Mucosa of descending colon (tissue), 3 donors: ENCODE results near the gene NR2C1. TPM values are rescaled to one million over a fixed set of nuclear protein-coding genes. Genes with fewer than 3 reads are reported as not detected.

Experiments
- ATAC-seq: fragments of 200-7000 bp; cut with Tn5 transposase; one replicate; pipeline ENCODE4 v1.9.1; 2020; ENCODE audit warnings: mild to moderate bottlenecking, moderate library complexity
- DNase-seq, 3 donors: peaks; one replicate each; pipeline ENCODE4 v3.0.0-alpha.2; 2020
- H3K36me3 ChIP-seq: fragments of 200-600 bp; one replicate; pipeline ENCODE4 v1.8.0; 2021; ENCODE audit warnings: low read depth, mild to moderate bottlenecking
- H3K4me1 ChIP-seq: fragments of 200-600 bp; one replicate; pipeline ENCODE4 v1.8.0; 2021; ENCODE audit warnings: low read depth, mild to moderate bottlenecking
- H3K4me3 ChIP-seq: fragments of 200-600 bp; one replicate; pipeline ENCODE4 v1.8.0; 2021; ENCODE audit warnings: mild to moderate bottlenecking
- H3K9me3 ChIP-seq: fragments of 200-600 bp; one replicate; pipeline ENCODE4 v1.8.0; 2021; ENCODE audit warnings: mild to moderate bottlenecking
- CTCF ChIP-seq: fragments of 200-600 bp; IDR thresholded peaks from one replicate; pipeline ENCODE4 v1.8.0; 2022; ENCODE audit warnings: antibody characterized with exemption, mild to moderate bottlenecking
- intact Hi-C, 2 donors: fragments of 100-400 bp; cut with DNase I in 1 of 2; cut with micrococcal nuclease in 1 of 2; formaldehyde crosslinking; loops; one replicate each; pipeline versions ENCODE4 v1.11.0 to v1.11.1; 2022; cut with DNase I, micrococcal nuclease
- long read RNA-seq, 2 donors: library from polyadenylated mRNA; unstranded; transcript quantifications; one replicate each; pipeline ENCODE4 v2.0.0, GENCODE V29; 2019 to 2021
- total RNA-seq, 3 donors: library from RNA; stranded (reverse); fragmentation: NEBNext Ultra II Directional in 2 of 3; extraction: Animal tissue kit (Norgen Biotek cat#: 25700) in 2 of 3; gene quantifications; one replicate each; pipeline versions ENCODE4 v1.2.1 to v1.2.4, GENCODE V29; 2021 to 2023
- donor health status: DM: no; HTN: no; CAD: no; lungs with moderate emphysema.
- donor health status: DM: no; HTN: no; CAD: no.
- donor health status: DM: no; HTN: yes; CAD: no.

The NR2C1 gene
- 10 to 100 TPM; 27.4 to 28.5 (median 27.8) TPM for total RNA-seq
- long read RNA-seq, donor 1, full-length matches to known transcripts = 6 of 14 reads
- long read RNA-seq, donor 1, partial matches to known transcripts = 0 of 14 reads
- long read RNA-seq, donor 1, other reads (novel, unspliced or antisense) = 8 of 14 reads
- long read RNA-seq, donor 2, full-length matches to known transcripts = 3 of 7 reads
- long read RNA-seq, donor 2, partial matches to known transcripts = 0 of 7 reads
- long read RNA-seq, donor 2, other reads (novel, unspliced or antisense) = 4 of 7 reads

- Histone ChIP-seq H3K36me3 (no peaks in the 10 kb centered on the region), H3K9me3 (no peaks in the 10 kb centered on the region), H3K4me3 (peak within 1 kb of the TSS; percentile 99), H3K4me1 (no peaks in the 10 kb centered on the region)
- no peak for TF ChIP-seq CTCF
- intact Hi-C loops = no loop called here
- DNase-seq = peak; percentile 93 to 96 (median 93)
- ATAC-seq = peak; percentile 99
Measured at GRCh38 chr12:95072900-95073697, at the start of gene NR2C1. TSS of gene NR2C1 (minus strand) at chr12:95073618. CDS start at chr12:95067384, 6,234 bp downstream.

- no peak for ATAC-seq
Measured at GRCh38 chr12:95118788-95119179, 45.4 kb upstream of the NR2C1 start.

GRCh38 chr12:95118138-95118787 is 44.8 kb upstream of the NR2C1 start:
- Histone ChIP-seq H3K36me3 (no peaks in the 10 kb centered on the region), H3K4me3 (no peak overlapping the region), H3K4me1 (no peaks in the 10 kb centered on the region), H3K9me3 (no peaks in the 10 kb centered on the region)
- intact Hi-C loops = loop anchor here (5.0 kb wide), 2 partner anchors 219 to 414 kb away; no protein-coding TSS in a partner anchor
- ATAC-seq = no peak
- TF ChIP-seq CTCF = no peak
- no peak for DNase-seq

More at GRCh38 chr12:95118788-95119179, 45.4 kb upstream of the NR2C1 start:
- H3K4me3 ChIP-seq = no peak overlapping the region
- no peak for TF ChIP-seq CTCF
- no peaks in the 10 kb centered on the region for H3K4me1 ChIP-seq
- intact Hi-C loops = loop anchor here (5.0 kb wide), 2 partner anchors 219 to 414 kb away; no protein-coding TSS in a partner anchor
- H3K36me3 ChIP-seq = no peaks in the 10 kb centered on the region
- no peaks in the 10 kb centered on the region for H3K9me3 ChIP-seq
- DNase-seq = no peak

- peak; percentile 21 for TF ChIP-seq CTCF
- ATAC-seq = peak; percentile 85
- no peaks in the 10 kb centered on the region for H3K36me3 ChIP-seq
- H3K4me1 ChIP-seq = no peaks in the 10 kb centered on the region
- intact Hi-C loops = loop anchor here (5.0 kb wide), 2 partner anchors 220 to 415 kb away; no protein-coding TSS in a partner anchor
- H3K9me3 ChIP-seq = no peaks in the 10 kb centered on the region
- DNase-seq = peak in 1 of 3 donors; percentile 87
- H3K4me3 ChIP-seq = no peak overlapping the region
Measured at GRCh38 chr12:95117178-95117599, 43.8 kb upstream of the NR2C1 start.

GRCh38 chr12:95116773-95117172 is 43.4 kb upstream of the NR2C1 start:
- ATAC-seq (peak; percentile 95), DNase-seq (no peak)

More at GRCh38 chr12:95116773-95117172, 43.4 kb upstream of the NR2C1 start:
- no peaks in the 10 kb centered on the region for H3K4me1 ChIP-seq
- H3K9me3 ChIP-seq = no peaks in the 10 kb centered on the region
- no peaks in the 10 kb centered on the region for H3K36me3 ChIP-seq
- H3K4me3 ChIP-seq = no peak overlapping the region
- intact Hi-C loops = loop anchor here (5.0 kb wide), 2 partner anchors 221 to 416 kb away; no protein-coding TSS in a partner anchor
- no peak for TF ChIP-seq CTCF
